Common myeloid progenitor, CD34-positive (primary cell): ENCODE results near the gene DGKG.

Experiments
- CTCF ChIA-PET: fragments of 350-600 bp; sonication (Branson Sonifier 250); formaldehyde crosslinking; loops from one replicate; lab custom pipeline; 2021; ENCODE audit warnings: antibody characterized with exemption; lab: Charles Lee
- POLR2A ChIA-PET: fragments of 350-600 bp; sonication (Branson Sonifier 250); formaldehyde crosslinking; loops from one replicate; lab custom pipeline; 2021; ENCODE audit warnings: antibody characterized with exemption; lab: Charles Lee
- DNase-seq, 3 donors: peaks; one replicate each; pipeline versions ENCODE4 v3.0.0 to v3.0.0-alpha.2; 2013
- H3K27ac ChIP-seq, 2 experiments: 1 replicate in 1 of 2; 2 replicates in 1 of 2; pipeline ENCODE4 v1.7.0; 2013; ENCODE audit warnings: inconsistent platforms in 2 of 2, low read length in 2 of 2, mild to moderate bottlenecking in 2 of 2, low read depth in 1 of 2, moderate library complexity in 1 of 2; ENCODE audit not compliant: severe bottlenecking in 2 of 2, insufficient read depth in 1 of 2, poor library complexity in 1 of 2
- H3K27me3 ChIP-seq, 5 experiments: replicated peaks in 2 of 5; 1 replicate in 3 of 5; 2 replicates in 2 of 5; pipeline versions ENCODE4 v1.6.1 to v1.7.0; 2013; ENCODE audit warnings: low read length in 4 of 5, mild to moderate bottlenecking in 2 of 5, moderate library complexity in 2 of 5, inconsistent platforms in 1 of 5; ENCODE audit not compliant: insufficient read depth in 5 of 5, control insufficient read depth in 4 of 5
- H3K36me3 ChIP-seq, 4 experiments: 1 replicate in 2 of 4; 2 replicates in 2 of 4; pipeline versions ENCODE4 v1.6.1 to v1.7.0; 2013; ENCODE audit warnings: low read length in 3 of 4, control low read depth in 1 of 4, mild to moderate bottlenecking in 1 of 4; ENCODE audit not compliant: control insufficient read depth in 4 of 4, insufficient read depth in 4 of 4
- H3K4me1 ChIP-seq, 4 experiments: 1 replicate in 3 of 4; 2 replicates in 1 of 4; pipeline versions ENCODE4 v1.6.1 to v1.7.1; 2013; ENCODE audit warnings: low read length in 3 of 4, mild to moderate bottlenecking in 3 of 4, control low read depth in 1 of 4, inconsistent platforms in 1 of 4, moderate library complexity in 1 of 4; ENCODE audit not compliant: control insufficient read depth in 4 of 4, insufficient read depth in 4 of 4; ENCODE audit errors: control extremely low read depth in 1 of 4
- H3K4me3 ChIP-seq, 7 experiments: 1 replicate in 4 of 7; 2 replicates in 3 of 7; pipeline versions ENCODE4 v1.5.1 to v1.7.0; 2013; ENCODE audit warnings: mild to moderate bottlenecking in 7 of 7, low read length in 6 of 7, moderate library complexity in 6 of 7, inconsistent platforms in 2 of 7, low read depth in 2 of 7, control low read depth in 1 of 7; ENCODE audit not compliant: insufficient read depth in 4 of 7, control insufficient read depth in 1 of 7; ENCODE audit errors: extremely low read depth in 1 of 7
- H3K9me3 ChIP-seq, 5 experiments: 1 replicate in 4 of 5; 2 replicates in 1 of 5; pipeline versions ENCODE4 v1.6.1 to v1.7.1; 2013; ENCODE audit warnings: low read length in 4 of 5, mild to moderate bottlenecking in 2 of 5, inconsistent platforms in 1 of 5, low read depth in 1 of 5, moderate library complexity in 1 of 5; ENCODE audit not compliant: control insufficient read depth in 4 of 5, insufficient read depth in 2 of 5; ENCODE audit errors: control extremely low read depth in 1 of 5
- WGBS: methylation state at CpG from one replicate; pipeline ENCODE4 v1.1.5; 2013; ENCODE audit not compliant: insufficient coverage; 5-methylcytosine and 5-hydroxymethylcytosine counted together

The DGKG gene

GRCh38 chr3:186224041-186224610 is 137.9 kb downstream of the DGKG start:
- WGBS = 99% methylated on average over 3 of the region's 7 CpGs
- Histone ChIP-seq H3K27ac (no peak overlapping the region), H3K4me1 (no peaks in the 10 kb centered on the region), H3K9me3 (no peaks in the 10 kb centered on the region), H3K4me3 (no peak overlapping the region), H3K27me3 (peaks cover 0 to 8% (median 0%) of the 10 kb centered on the region in 5 experiments), H3K36me3 (no peaks in the 10 kb centered on the region)
- ChIA-PET CTCF (interaction anchor here (0.6 to 1.0 kb wide), 2 partner anchors 12 to 17 kb away, joined by 3 read pairs; no protein-coding TSS in a partner anchor), POLR2A (interaction anchor here (0.5 kb wide), 1 partner anchor 132 kb away, joined by 3 read pairs; no protein-coding TSS in a partner anchor)
- no peak for DNase-seq

- H3K9me3 ChIP-seq = no peaks in the 10 kb centered on the region
- WGBS = 96% methylated on average over 5 of the region's 5 CpGs
- no peaks in the 10 kb centered on the region for H3K4me1 ChIP-seq
- no peak overlapping the region for H3K27ac ChIP-seq
- H3K36me3 ChIP-seq = no peaks in the 10 kb centered on the region
- H3K27me3 ChIP-seq = peaks cover 0 to 8% (median 0%) of the 10 kb centered on the region in 5 experiments
- H3K4me3 ChIP-seq = no peak overlapping the region
- no peak for DNase-seq
- POLR2A ChIA-PET = no interaction called here
- CTCF ChIA-PET = no interaction called here
Observed at GRCh38 chr3:186223476-186223875, 138.6 kb downstream of the DGKG start.

- Histone ChIP-seq H3K4me1 (peaks cover 0 to 5% (median 0%) of the 10 kb centered on the region in 4 experiments), H3K4me3 (no peak overlapping the region), H3K27me3 (peaks cover 0 to 3% (median 0%) of the 10 kb centered on the region in 5 experiments), H3K9me3 (no peaks in the 10 kb centered on the region), H3K36me3 (no peaks in the 10 kb centered on the region), H3K27ac (no peak overlapping the region)
- ChIA-PET CTCF (interaction anchor here (0.8 to 1.8 kb wide), 3 partner anchors 11 to 40 kb away, joined by 3 read pairs; no protein-coding TSS in a partner anchor), POLR2A (no interaction called here)
- DNase-seq = no peak
- WGBS = 98% methylated on average over 7 of the region's 15 CpGs
Observed at GRCh38 chr3:186221760-186222378, 140.2 kb downstream of the DGKG start.

GRCh38 chr3:186220911-186221645 is 141.0 kb downstream of the DGKG start:
- H3K9me3 ChIP-seq = no peaks in the 10 kb centered on the region
- DNase-seq = no peak
- H3K27me3 ChIP-seq = peaks cover 0 to 3% (median 0%) of the 10 kb centered on the region in 5 experiments
- H3K27ac ChIP-seq = no peak overlapping the region
- CTCF ChIA-PET = interaction anchor here (0.8 to 2.0 kb wide), 3 partner anchors 11 to 137 kb away, joined by 3 to 5 read pairs (median 3); no protein-coding TSS in a partner anchor
- H3K36me3 ChIP-seq = no peaks in the 10 kb centered on the region
- peaks cover 0 to 5% (median 0%) of the 10 kb centered on the region in 4 experiments for H3K4me1 ChIP-seq
- 93% methylated on average over 10 of the region's 12 CpGs for WGBS
- POLR2A ChIA-PET = no interaction called here
- H3K4me3 ChIP-seq = no peak overlapping the region

GRCh38 chr3:186220365-186220764 is 141.7 kb downstream of the DGKG start:
- H3K27me3 ChIP-seq = peaks cover 0 to 3% (median 0%) of the 10 kb centered on the region in 5 experiments
- no peak overlapping the region for H3K4me3 ChIP-seq
- ChIA-PET CTCF (interaction anchor here (0.5 to 2.0 kb wide), 3 partner anchors 11 to 137 kb away, joined by 3 to 10 read pairs (median 5); no protein-coding TSS in a partner anchor), POLR2A (no interaction called here)
- DNase-seq = no peak
- no peaks in the 10 kb centered on the region for H3K9me3 ChIP-seq
- no peaks in the 10 kb centered on the region for H3K36me3 ChIP-seq
- no peak overlapping the region for H3K27ac ChIP-seq
- WGBS = 98% methylated on average over 4 of the region's 6 CpGs
- H3K4me1 ChIP-seq = peaks cover 0 to 5% (median 0%) of the 10 kb centered on the region in 4 experiments

GRCh38 chr3:186219211-186219638 is 142.8 kb downstream of the DGKG start:
- POLR2A ChIA-PET = interaction anchor here (0.6 kb wide), 1 partner anchor 232 kb away, joined by 6 read pairs; no protein-coding TSS in a partner anchor
- H3K9me3 ChIP-seq = no peaks in the 10 kb centered on the region
- WGBS = 96% methylated on average over 6 of the region's 7 CpGs
- no peak overlapping the region for H3K4me3 ChIP-seq
- peaks cover 0 to 5% (median 0%) of the 10 kb centered on the region in 4 experiments for H3K4me1 ChIP-seq
- no peak for DNase-seq
- H3K27me3 ChIP-seq = peaks cover 0 to 3% (median 0%) of the 10 kb centered on the region in 5 experiments
- no peaks in the 10 kb centered on the region for H3K36me3 ChIP-seq
- CTCF ChIA-PET = interaction anchor here (1.2 to 2.0 kb wide), 3 partner anchors 10 to 136 kb away, joined by 5 to 10 read pairs (median 6); no protein-coding TSS in a partner anchor
- H3K27ac ChIP-seq = no peak overlapping the region
